ENCODE data around the gene TSC22D4.

The TSC22D4 gene

DNA sequence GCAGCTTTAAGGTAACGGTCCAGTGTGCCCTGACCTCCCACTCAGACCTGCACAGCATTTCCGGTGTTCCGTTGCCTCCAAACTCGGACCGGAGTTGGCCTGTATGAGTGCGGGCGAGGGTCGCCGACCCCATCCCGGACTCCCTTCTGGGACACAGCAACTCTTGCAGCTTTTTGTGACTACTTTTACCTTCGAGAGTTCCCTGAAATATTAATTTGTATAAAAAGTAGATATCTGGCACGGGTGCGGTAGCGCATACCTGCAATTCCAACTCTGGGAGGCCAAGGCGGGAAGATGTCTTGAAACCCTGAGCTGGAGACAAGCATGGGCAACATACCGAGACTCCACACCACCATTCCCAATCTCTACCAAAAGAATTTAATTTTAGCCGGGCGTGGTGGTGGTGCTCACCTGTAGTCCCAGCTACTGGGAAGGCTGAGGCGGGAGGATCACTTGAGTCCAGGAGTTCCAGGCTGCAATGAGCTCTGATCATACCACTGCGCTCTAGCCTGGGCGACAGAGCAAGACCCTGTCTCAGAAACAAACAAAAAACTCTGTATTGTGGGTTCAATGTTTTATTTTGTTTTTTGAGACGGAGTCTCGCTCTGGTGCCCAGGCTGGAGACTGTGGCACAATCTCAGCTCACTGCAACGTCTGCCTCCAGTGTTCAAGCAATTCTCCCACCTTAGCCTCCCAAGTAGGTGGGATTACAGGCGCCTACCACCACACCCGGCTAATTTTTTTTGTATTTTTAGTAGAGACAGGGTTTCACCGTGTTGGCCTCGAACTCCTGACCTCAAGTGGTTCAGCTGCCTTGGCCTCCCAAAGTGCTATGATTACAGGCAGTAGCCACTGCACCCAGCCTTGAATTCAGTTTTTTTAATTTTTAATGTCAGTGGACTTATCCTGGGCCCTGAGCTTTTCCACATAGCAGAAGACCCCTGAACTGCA lies 41.6 kb downstream of the TSC22D4 start (continued):
- TF ChIP-seq ZBTB11 (tag by site-specific recombination; conservative IDR thresholded peaks at IDR 0.05; ENCODE audit: low read depth) (no peak), ZNF155 (tag by site-specific recombination; IDR thresholded peaks at IDR 0.05) (no peak), ZSCAN30 (tag by site-specific recombination; IDR thresholded peaks at IDR 0.05) (no peak), KLF17 (tag by site-specific recombination; IDR thresholded peaks at IDR 0.05) (no peak), SCRT2 (tag by site-specific recombination; IDR thresholded peaks at IDR 0.05) (no peak), ZNF433 (tag by site-specific recombination; IDR thresholded peaks at IDR 0.05; ENCODE audit: low read depth) (no peak), ZFP69B (tag by site-specific recombination; IDR thresholded peaks at IDR 0.05) (no peak), ZNF610 (tag by site-specific recombination; IDR thresholded peaks at IDR 0.05; ENCODE audit: borderline replicate concordance) (no peak), ZNF10 (tag by site-specific recombination; IDR thresholded peaks at IDR 0.05) (no peak), ZFHX2 (tag by site-specific recombination; conservative IDR thresholded peaks at IDR 0.05) (no peak)
- TF ChIP-seq, protein P1, sequence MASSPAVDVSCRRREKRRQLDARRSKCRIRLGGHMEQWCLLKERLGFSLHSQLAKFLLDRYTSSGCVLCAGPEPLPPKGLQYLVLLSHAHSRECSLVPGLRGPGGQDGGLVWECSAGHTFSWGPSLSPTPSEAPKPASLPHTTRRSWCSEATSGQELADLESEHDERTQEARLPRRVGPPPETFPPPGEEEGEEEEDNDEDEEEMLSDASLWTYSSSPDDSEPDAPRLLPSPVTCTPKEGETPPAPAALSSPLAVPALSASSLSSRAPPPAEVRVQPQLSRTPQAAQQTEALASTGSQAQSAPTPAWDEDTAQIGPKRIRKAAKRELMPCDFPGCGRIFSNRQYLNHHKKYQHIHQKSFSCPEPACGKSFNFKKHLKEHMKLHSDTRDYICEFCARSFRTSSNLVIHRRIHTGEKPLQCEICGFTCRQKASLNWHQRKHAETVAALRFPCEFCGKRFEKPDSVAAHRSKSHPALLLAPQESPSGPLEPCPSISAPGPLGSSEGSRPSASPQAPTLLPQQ (tag by site-specific recombination; IDR thresholded peaks at IDR 0.05), result no peak

DNA sequence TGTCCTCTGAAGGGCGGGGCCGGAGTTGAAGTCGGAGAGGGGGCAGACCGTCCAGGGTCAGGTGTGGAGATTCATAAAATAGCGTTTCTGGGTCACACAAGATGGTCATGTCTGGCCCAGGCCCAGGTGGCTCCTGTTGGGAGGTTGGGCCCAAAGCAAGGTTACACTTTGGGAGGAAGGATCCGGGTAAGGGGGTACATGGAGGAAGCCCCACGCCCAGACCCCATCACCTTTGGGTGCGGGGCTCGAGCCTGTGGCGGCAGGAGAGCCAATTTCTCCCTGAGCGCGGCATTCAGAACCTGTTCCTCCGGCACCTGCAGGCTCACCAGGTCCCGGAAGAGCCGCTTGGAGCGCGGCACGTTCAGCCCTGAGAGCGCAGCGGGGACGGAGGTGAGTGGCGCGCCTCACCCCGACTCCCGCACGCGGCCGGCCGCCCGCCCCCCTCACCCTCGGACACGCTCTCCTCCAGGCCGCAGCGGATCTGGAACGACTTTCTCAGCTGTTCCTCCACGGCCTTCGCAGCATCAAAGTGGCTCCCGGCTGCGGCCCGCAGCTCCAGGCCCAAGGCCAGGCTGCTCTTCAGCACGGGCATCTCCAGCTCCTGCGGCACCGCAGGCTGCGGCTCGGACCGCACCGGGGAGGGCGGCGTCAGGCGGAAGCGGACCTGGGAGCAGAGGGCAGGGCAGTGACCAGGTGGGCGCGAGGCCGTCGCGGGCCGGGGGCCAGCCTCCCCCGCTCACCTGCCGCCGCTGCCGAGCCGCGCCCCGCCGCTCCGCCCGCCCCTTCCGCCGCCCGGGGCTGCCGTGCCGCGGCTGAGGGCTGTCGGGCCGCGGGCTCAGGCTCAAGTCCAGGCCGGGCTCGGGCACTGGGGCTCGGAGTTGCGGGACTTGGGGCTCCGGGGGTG lies 43.4 kb downstream of the TSC22D4 start:
- CTCF ChIA-PET, result interaction anchor here (0.6 to 1.9 kb wide), 2 partner anchors 14 to 456 kb away, joined by 3 to 8 read pairs; no protein-coding TSS in a partner anchor
- Histone ChIP-seq H3K27ac (ENCODE audit: extremely low read depth, low read depth, low read length) (peak overlapping the region; percentile 97), H3K9me3 (ENCODE audit: control insufficient read depth, insufficient read depth, low read depth, low read length) (no peaks in the 10 kb centered on the region), H3K4me3 (ENCODE audit: low read depth, low read length) (peak overlapping the region; percentile 84), H3K36me3 (ENCODE audit: control insufficient read depth in 2 of 2, insufficient read depth in 1 of 2, low read length in 2 of 2) (peaks cover 4 to 45% of the 10 kb centered on the region in 2 experiments; a peak in 2 of 3 replicates), H3K4me1 (ENCODE audit: control insufficient read depth, insufficient read depth, low read length) (peaks cover 4% of the 10 kb centered on the region)
- POLR2A ChIA-PET, result interaction anchor here (0.8 to 2.5 kb wide), 14 partner anchors 7 to 270 kb away, joined by 3 to 36 read pairs (median 4); partner anchors contain the start of genes AGFG2, MEPCE, MOSPD3 and POP7
- TF ChIP-seq ZNF660 (tag by site-specific recombination; IDR thresholded peaks at IDR 0.05), result no peak
- no peak for TF ChIP-seq OSR2 (tag by site-specific recombination; IDR thresholded peaks at IDR 0.05)
- TF ChIP-seq ZNF274 (IDR thresholded peaks at IDR 0.05; ENCODE audit: low read length), result no peak
- no peak for TF ChIP-seq ZNF274 (tag by site-specific recombination; IDR thresholded peaks at IDR 0.05; ENCODE audit: borderline replicate concordance)
- no peak; the same call in 1 of the 2 replicates for TF ChIP-seq ZNF398 (tag by site-specific recombination; IDR thresholded peaks at IDR 0.05)
- peak; percentile 12; the same call in 1 of the 2 replicates for TF ChIP-seq ZNF76 (tag by site-specific recombination; IDR thresholded peaks at IDR 0.05; ENCODE audit: borderline replicate concordance, low read depth)
- no peak for TF ChIP-seq ZNF654 (tag by site-specific recombination; IDR thresholded peaks at IDR 0.05; ENCODE audit: low read depth)
- no peak for TF ChIP-seq SCRT1 (tag by site-specific recombination; IDR thresholded peaks at IDR 0.05; ENCODE audit: borderline replicate concordance)
- no peak for TF ChIP-seq ZNF335 (tag by site-specific recombination; conservative IDR thresholded peaks at IDR 0.05)
- TF ChIP-seq ZNF580 (tag by site-specific recombination; IDR thresholded peaks at IDR 0.05), result no peak
- peak; percentile 80; the same call in 1 of the 2 replicates for TF ChIP-seq ZBTB1 (tag by site-specific recombination; IDR thresholded peaks at IDR 0.05)
- no peak for TF ChIP-seq ZNF175 (tag by site-specific recombination; IDR thresholded peaks at IDR 0.05)
- no peak for TF ChIP-seq GFI1B (tag by site-specific recombination; IDR thresholded peaks at IDR 0.05)
- TF ChIP-seq ZNF112 (tag by site-specific recombination; IDR thresholded peaks at IDR 0.05), result no peak
- peak; percentile 97; the same call in 1 of the 2 replicates for TF ChIP-seq ZNF600 (tag by site-specific recombination; IDR thresholded peaks at IDR 0.05)
